ENCODE results near the gene DTL. TPM values are rescaled to one million over a fixed set of nuclear protein-coding genes. Genes with fewer than 3 reads are reported as not detected.
"Not testable (repeated sequence)": the region's sequence is repeated elsewhere in the genome, so short reads cannot be mapped to it uniquely, and the experiment has no call there.

Gene DTL, protein sequence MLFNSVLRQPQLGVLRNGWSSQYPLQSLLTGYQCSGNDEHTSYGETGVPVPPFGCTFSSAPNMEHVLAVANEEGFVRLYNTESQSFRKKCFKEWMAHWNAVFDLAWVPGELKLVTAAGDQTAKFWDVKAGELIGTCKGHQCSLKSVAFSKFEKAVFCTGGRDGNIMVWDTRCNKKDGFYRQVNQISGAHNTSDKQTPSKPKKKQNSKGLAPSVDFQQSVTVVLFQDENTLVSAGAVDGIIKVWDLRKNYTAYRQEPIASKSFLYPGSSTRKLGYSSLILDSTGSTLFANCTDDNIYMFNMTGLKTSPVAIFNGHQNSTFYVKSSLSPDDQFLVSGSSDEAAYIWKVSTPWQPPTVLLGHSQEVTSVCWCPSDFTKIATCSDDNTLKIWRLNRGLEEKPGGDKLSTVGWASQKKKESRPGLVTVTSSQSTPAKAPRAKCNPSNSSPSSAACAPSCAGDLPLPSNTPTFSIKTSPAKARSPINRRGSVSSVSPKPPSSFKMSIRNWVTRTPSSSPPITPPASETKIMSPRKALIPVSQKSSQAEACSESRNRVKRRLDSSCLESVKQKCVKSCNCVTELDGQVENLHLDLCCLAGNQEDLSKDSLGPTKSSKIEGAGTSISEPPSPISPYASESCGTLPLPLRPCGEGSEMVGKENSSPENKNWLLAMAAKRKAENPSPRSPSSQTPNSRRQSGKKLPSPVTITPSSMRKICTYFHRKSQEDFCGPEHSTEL
- total RNA-seq (under 1 TPM; 0.14 to 0.85 (median 0.46) TPM), polyA plus RNA-seq (0.09 TPM)
- long read RNA-seq, donor 1, full-length matches to known transcripts: 1 of 1 reads
- long read RNA-seq, donor 1, partial matches to known transcripts: 0 of 1 reads
- long read RNA-seq, donor 1, other reads (novel, unspliced or antisense): 0 of 1 reads
- long read RNA-seq, donor 2: 0 reads
- long read RNA-seq, donor 3, partial matches to known transcripts: 3 of 3 reads
- long read RNA-seq, donor 3, other reads (novel, unspliced or antisense): 0 of 3 reads
- long read RNA-seq, donor 4: 0 reads

DNA sequence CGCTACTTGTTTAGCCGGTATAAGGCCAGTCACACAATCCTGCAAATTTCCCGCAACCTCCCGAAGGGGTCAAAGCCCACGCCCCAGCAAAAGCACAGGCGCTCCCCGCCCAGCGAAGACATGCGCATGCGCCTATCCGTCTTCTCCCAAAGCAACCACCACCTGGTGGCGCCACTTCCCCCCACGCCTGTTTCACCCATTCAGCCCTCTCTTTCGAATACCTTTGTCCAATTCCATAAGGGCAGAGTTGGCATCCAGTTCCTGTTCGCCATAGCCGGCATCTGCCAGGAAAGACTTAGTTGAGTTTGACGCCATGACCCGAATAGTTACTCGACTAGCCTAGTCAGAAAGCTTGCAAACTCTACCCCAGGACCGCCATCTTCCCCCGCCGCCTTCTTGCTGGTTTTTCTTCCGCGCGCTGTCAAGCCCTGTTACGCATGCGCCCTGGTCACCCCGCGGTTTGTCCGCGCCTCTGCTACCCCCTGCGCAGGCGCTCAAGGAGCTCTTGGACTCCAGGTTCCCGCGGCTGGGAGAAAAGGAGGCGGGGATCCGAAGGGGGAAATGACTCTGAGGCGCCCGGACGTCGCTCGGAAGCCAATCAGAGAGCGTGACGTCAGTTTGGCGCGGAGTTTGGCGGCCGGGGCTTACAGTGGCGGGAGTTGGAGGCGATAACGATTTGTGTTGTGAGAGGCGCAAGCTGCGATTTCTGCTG is at the start of gene DTL, which contains the start of gene INTS7:
TSS of gene DTL (plus strand) at position 626 of the 712 bp plus-strand sequence. CDS start 143 bp downstream, outside the sequence.
TSS of gene INTS7 (minus strand) at position 435 of the 712 bp plus-strand sequence. CDS start at position 315, 120 bp downstream.
- ATAC-seq (peak; percentile 98 to 99), DNase-seq (peak; percentile 99)
- intact Hi-C loops (cut with DNase I): no loop called here

GRCh38 chr1:211986628-211987254 is 48.8 kb upstream of the DTL start:
- H3K9me3 ChIP-seq (ENCODE audit: control insufficient read depth, low read length): no peaks in the 10 kb centered on the region
- H3K4me1 ChIP-seq (ENCODE audit: control insufficient read depth, insufficient read depth, low read length): no peaks in the 10 kb centered on the region
- ATAC-seq (no peak), DNase-seq (no peak)
- intact Hi-C loops (cut with DNase I): no loop called here
- no peak overlapping the region for H3K4me3 ChIP-seq (ENCODE audit: low read length)
- H3K27ac ChIP-seq (ENCODE audit: low read length): no peak overlapping the region
- H3K27me3 ChIP-seq (ENCODE audit: control insufficient read depth, insufficient read depth): no peaks in the 10 kb centered on the region
- WGBS: 95% methylated on average over 7 of the region's 7 CpGs

More for the DNA sequence above, at the start of gene DTL, which contains the start of gene INTS7:
- under 1% methylated on average over 53 of the region's 53 CpGs for whole genome bisulfite sequencing
- H3K27ac ChIP-seq (ENCODE audit: low read length): peak within 1 kb of the TSS; percentile 98
- H3K4me1 ChIP-seq (ENCODE audit: control insufficient read depth, insufficient read depth, low read length): no peaks in the 10 kb centered on the region
- peak within 1 kb of the TSS; percentile 74 for H3K4me3 ChIP-seq (ENCODE audit: low read length)
- no peaks in the 10 kb centered on the region for H3K27me3 ChIP-seq (ENCODE audit: control insufficient read depth, insufficient read depth)
- no peaks in the 10 kb centered on the region for H3K9me3 ChIP-seq (ENCODE audit: control insufficient read depth, low read length)

- ATAC-seq (no peak), DNase-seq (no peak)
- Histone ChIP-seq H3K9me3 (ENCODE audit: control insufficient read depth, low read length) (no peaks in the 10 kb centered on the region), H3K27me3 (ENCODE audit: control insufficient read depth, insufficient read depth) (no peaks in the 10 kb centered on the region), H3K27ac (ENCODE audit: low read length) (no peak overlapping the region), H3K4me3 (ENCODE audit: low read length) (no peak overlapping the region), H3K4me1 (ENCODE audit: control insufficient read depth, insufficient read depth, low read length) (no peaks in the 10 kb centered on the region)
- intact Hi-C loops (cut with DNase I): no loop called here
These were observed 43.9 kb upstream of the DTL start for GRCh38 chr1:211991695-211992094.

- DNase-seq; H3K4me1 ChIP-seq (ENCODE audit: control insufficient read depth, insufficient read depth, low read length); ATAC-seq; H3K4me3 ChIP-seq (ENCODE audit: low read length); H3K27ac ChIP-seq (ENCODE audit: low read length); H3K27me3 ChIP-seq (ENCODE audit: control insufficient read depth, insufficient read depth); H3K9me3 ChIP-seq (ENCODE audit: control insufficient read depth, low read length); intact Hi-C loops (cut with DNase I): not testable (repeated sequence)
- 99% methylated on average over 4 of the region's 4 CpGs for WGBS
These were observed 38.1 kb upstream of the DTL start for GRCh38 chr1:211997426-211997825.

- intact Hi-C loops (cut with DNase I): no loop called here
- no peak for DNase-seq
- H3K9me3 ChIP-seq (ENCODE audit: control insufficient read depth, low read length): no peaks in the 10 kb centered on the region
- H3K4me3 ChIP-seq (ENCODE audit: low read length): no peak overlapping the region
- 74% methylated on average over 3 of the region's 3 CpGs for WGBS
- no peak overlapping the region for H3K27ac ChIP-seq (ENCODE audit: low read length)
- no peaks in the 10 kb centered on the region for H3K4me1 ChIP-seq (ENCODE audit: control insufficient read depth, insufficient read depth, low read length)
- ATAC-seq: no peak
- H3K27me3 ChIP-seq (ENCODE audit: control insufficient read depth, insufficient read depth): no peaks in the 10 kb centered on the region
These were observed 33.0 kb upstream of the DTL start for GRCh38 chr1:212002536-212002935.

GRCh38 chr1:212004895-212005608 is 30.5 kb upstream of the DTL start:
- no peak overlapping the region for H3K27ac ChIP-seq (ENCODE audit: low read length)
- H3K9me3 ChIP-seq (ENCODE audit: control insufficient read depth, low read length): no peaks in the 10 kb centered on the region
- ATAC-seq: no peak
- no peak overlapping the region for H3K4me3 ChIP-seq (ENCODE audit: low read length)
- WGBS: 89% methylated on average over 7 of the region's 7 CpGs
- intact Hi-C loops (cut with DNase I): loop anchor here in 1 of 4 donors (5.0 kb wide), 1 partner anchor 47 kb away; no protein-coding TSS in a partner anchor
- H3K27me3 ChIP-seq (ENCODE audit: control insufficient read depth, insufficient read depth): no peaks in the 10 kb centered on the region
- no peak for DNase-seq
- H3K4me1 ChIP-seq (ENCODE audit: control insufficient read depth, insufficient read depth, low read length): no peaks in the 10 kb centered on the region

- 94% methylated on average over 4 of the region's 4 CpGs for WGBS
- no peak for ATAC-seq
These were observed 28.4 kb upstream of the DTL start for GRCh38 chr1:212007178-212007577.

DNA sequence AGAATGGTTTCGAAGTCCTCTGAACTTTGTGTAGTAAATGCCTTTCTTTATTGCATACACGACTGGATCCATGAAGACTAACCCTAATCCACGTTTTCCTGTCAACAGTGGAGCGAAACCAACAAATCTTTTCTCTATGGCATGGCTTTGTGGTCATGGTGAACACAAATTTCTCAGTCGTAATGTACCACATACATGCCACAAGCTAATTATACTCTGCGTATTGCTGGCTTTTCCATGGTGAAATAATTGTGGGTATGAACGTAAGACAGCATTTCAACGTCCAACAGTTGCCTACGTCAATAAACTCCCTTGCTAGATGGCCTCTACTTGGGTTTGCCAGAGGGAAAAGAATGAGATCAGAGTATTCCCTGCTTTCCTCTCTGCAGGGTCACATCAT is 27.7 kb upstream of the DTL start:
- H3K4me1 ChIP-seq (ENCODE audit: control insufficient read depth, insufficient read depth, low read length): no peaks in the 10 kb centered on the region
- DNase-seq (no peak), ATAC-seq (no peak)
- 93% methylated on average over 9 of the region's 9 CpGs for WGBS
- no peak overlapping the region for H3K27ac ChIP-seq (ENCODE audit: low read length)
- no peak overlapping the region for H3K4me3 ChIP-seq (ENCODE audit: low read length)
- H3K27me3 ChIP-seq (ENCODE audit: control insufficient read depth, insufficient read depth): no peaks in the 10 kb centered on the region
- no peaks in the 10 kb centered on the region for H3K9me3 ChIP-seq (ENCODE audit: control insufficient read depth, low read length)
- intact Hi-C loops (cut with DNase I): loop anchor here in 1 of 4 donors (5.0 kb wide), 1 partner anchor 44 kb away; no protein-coding TSS in a partner anchor

More at GRCh38 chr1:212007178-212007577, 28.4 kb upstream of the DTL start:
- DNase-seq: no peak
- Histone ChIP-seq H3K9me3 (ENCODE audit: control insufficient read depth, low read length) (no peaks in the 10 kb centered on the region), H3K4me1 (ENCODE audit: control insufficient read depth, insufficient read depth, low read length) (no peaks in the 10 kb centered on the region), H3K4me3 (ENCODE audit: low read length) (no peak overlapping the region), H3K27ac (ENCODE audit: low read length) (no peak overlapping the region), H3K27me3 (ENCODE audit: control insufficient read depth, insufficient read depth) (no peaks in the 10 kb centered on the region)
- intact Hi-C loops (cut with DNase I): loop anchor here in 1 of 4 donors (5.0 kb wide), 1 partner anchor 45 kb away; no protein-coding TSS in a partner anchor

GRCh38 chr1:212009561-212009960 is 26.0 kb upstream of the DTL start:
- H3K27ac ChIP-seq (ENCODE audit: low read length): no peak overlapping the region
- WGBS: 97% methylated on average over 1 of the region's 1 CpG
- H3K9me3 ChIP-seq (ENCODE audit: control insufficient read depth, low read length): no peaks in the 10 kb centered on the region
- no peak overlapping the region for H3K4me3 ChIP-seq (ENCODE audit: low read length)
- no peaks in the 10 kb centered on the region for H3K4me1 ChIP-seq (ENCODE audit: control insufficient read depth, insufficient read depth, low read length)
- no peaks in the 10 kb centered on the region for H3K27me3 ChIP-seq (ENCODE audit: control insufficient read depth, insufficient read depth)
- ATAC-seq (no peak), DNase-seq (no peak)
- intact Hi-C loops (cut with DNase I): loop anchor here in 1 of 4 donors (5.0 kb wide), 1 partner anchor 43 kb away; no protein-coding TSS in a partner anchor
